Stimulated activated CD8-positive, alpha-beta memory T cell treated with anti-CD3 and anti-CD28 coated beads, Interleukin-15, amount 100 ng/mL, for 4 hours (primary cell): Measurements from ENCODE around the gene FYCO1.
A peak's percentile ranks its signal among the peaks of the same experiment; 100 is the strongest.
"Not testable (repeated sequence)": the region's sequence is repeated elsewhere in the genome, so short reads cannot be mapped to it uniquely, and the experiment has no call there.

Experiments
- DNase-seq, 2 donors: peaks; one replicate each; pipeline ENCODE4 v3.0.0-alpha.2; 2020; ENCODE audit warnings: low read depth in 2 of 2

The FYCO1 gene

GRCh38 chr3:45995236-45996192 is at the start of gene FYCO1:
TSS of gene FYCO1 (minus strand) at chr3:45995824. CDS start at chr3:45984910, 10,914 bp downstream.
- DNase-seq: peak; percentile 79 to 83

GRCh38 chr3:46038916-46039315 is 43.3 kb upstream of the FYCO1 start:
- no peak for DNase-seq

- DNase-seq: not testable (repeated sequence)
Observed at GRCh38 chr3:46038071-46038470, 42.4 kb upstream of the FYCO1 start.

GRCh38 chr3:46036191-46036590 is 40.6 kb upstream of the FYCO1 start:
- no peak for DNase-seq

GRCh38 chr3:46031747-46032146 is 36.1 kb upstream of the FYCO1 start:
- no peak for DNase-seq

DNA sequence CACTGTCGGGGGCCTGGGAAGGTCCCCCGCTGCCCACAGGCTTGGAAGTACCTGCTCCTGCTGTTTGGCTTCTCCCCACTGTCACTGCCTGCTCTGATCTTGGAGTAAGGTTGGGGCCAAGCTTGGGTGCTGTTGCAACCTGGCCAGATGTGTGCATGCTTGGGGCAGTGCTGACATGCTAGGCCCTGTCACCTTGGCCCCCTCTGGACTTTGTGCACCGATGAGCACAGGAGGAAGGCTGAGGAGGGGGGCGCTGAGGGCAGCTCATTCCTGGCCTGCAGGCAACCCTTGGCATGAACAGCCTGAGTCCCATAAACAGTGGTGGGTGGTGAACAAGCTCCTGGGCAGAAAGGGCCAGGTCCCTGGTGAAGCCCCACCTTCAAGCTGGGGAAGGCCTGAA is 35.6 kb upstream of the FYCO1 start:
- no peak for DNase-seq

DNA sequence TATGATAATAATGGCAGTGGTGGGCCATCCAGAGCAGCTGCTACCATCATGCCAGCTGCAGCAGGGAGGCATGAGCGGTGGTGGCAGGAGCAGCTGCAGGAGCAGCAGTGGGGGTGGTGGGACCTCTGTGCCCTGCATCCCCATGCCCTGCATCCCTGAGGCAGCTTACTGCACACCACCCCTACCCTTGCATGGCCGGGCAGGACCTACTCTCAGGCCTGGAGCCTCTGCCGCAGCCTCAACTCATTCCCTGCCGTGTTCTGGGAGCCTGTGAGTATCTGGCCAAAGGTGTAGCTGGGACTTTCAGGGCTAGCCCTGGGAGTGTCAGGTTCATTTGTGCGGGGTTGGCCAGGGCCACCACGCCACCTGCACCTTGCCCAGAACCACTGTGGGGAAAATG is 35.0 kb upstream of the FYCO1 start:
- no peak for DNase-seq

GRCh38 chr3:46029953-46030543 is 34.4 kb upstream of the FYCO1 start:
- no peak for DNase-seq

- DNase-seq: no peak
Observed at GRCh38 chr3:46027736-46028397, 32.2 kb upstream of the FYCO1 start.

DNA sequence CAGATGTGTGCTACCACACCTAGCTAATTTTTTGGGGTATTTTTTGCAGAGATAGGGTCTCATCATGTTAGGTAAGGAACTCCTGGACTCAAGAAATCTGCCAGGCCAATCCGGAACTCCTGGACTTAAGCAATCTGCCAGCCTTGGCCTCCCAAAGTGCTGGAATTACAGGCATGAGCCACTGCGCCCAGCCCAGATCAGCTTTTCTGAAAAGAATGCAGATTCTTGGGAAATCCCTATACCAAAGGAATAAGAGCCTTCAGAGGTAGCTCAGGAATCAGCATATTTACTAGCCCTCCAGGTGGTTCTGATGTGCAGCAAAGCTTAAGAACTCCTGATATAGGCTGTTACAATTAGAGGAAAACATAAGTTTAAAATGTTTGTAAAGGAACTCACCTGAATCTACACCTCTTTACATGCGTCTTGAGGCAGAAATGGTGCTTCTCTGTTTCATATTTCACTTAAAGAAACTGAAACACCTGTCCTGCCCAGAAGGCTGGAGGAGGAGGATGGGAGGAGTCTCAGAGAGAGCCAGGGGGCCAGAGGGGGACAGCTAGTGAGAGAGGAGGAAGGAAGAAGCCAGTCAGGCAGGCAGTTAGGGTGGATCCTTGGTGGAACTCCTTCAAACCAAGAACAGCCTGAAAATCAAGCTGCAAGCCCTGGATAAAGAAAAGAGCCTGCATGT is 31.5 kb upstream of the FYCO1 start, which contains the start of gene XCR1:
Gene XCR1, minus strand, starts transcription at position 463 of the 685 bp plus-strand sequence. CDS start 5,536 bp downstream, outside the sequence.
- no peak for DNase-seq

- no peak for DNase-seq
Observed at GRCh38 chr3:46025139-46025538, 29.5 kb upstream of the FYCO1 start.

GRCh38 chr3:46024131-46024530 is 28.5 kb upstream of the FYCO1 start:
- no peak for DNase-seq

DNA sequence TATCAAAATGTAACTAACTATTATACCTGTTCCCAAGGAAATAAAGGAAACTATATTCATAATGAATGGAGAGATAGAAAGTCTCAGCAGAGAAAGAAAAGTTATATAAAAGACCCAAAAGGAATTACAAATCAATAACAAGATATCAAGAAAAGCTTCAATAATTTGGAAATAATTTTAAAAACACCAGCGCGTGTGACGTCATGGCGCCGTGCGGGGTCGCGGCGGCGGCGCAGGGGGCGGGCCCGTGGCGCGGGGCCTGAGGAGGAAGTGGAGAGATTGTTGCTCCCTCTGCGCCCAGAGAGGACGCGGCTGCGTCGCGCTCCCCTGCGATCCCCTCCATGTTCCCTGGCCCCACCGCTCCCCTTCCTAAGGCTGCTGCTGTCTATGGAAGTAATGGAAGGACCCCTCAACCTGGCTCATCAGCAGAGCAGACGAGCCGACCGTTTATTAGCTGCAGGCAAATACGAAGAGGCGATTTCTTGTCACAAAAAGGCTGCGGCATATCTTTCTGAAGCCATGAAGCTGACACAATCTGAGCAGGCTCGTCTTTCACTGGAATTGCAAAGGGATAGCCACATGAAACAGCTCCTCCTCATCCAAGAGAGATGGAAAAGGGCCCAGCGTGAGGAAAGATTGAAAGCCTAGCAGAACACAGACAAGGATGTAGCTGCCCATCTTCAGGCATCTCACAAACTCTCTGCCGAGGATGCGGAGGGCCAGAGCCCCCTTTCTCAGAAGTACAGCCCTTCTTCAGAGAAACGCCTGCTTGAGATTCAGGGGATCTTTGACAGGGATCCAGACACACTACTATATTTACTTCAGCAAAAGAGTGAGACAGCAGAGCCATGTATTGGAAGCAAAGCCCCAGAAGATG is 27.5 kb upstream of the FYCO1 start:
- no peak for DNase-seq

DNA sequence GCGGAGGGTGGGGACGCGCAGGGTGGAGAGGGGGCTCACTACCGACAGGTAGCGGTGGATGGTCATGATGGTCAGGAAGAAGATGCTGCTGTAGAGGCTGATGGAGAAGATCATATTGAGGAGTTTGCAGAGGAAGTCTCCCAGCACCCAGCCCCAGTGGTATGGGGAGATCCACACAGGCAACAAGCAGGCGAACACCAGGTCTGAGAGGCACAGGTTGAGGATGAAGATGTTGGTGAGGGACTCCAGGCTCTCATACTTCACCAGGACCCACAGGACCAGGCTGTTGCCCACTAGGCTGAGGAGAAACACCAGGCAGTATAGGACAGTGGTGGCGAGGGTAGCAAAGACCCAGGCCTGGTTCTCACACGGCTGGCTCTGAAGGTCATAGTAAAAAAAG is 25.9 kb upstream of the FYCO1 start:
- DNase-seq: no peak

GRCh38 chr3:46020766-46021510 is 25.3 kb upstream of the FYCO1 start:
- no peak for DNase-seq

- DNase-seq: no peak
Observed at GRCh38 chr3:46019707-46020106, 24.1 kb upstream of the FYCO1 start.

DNA sequence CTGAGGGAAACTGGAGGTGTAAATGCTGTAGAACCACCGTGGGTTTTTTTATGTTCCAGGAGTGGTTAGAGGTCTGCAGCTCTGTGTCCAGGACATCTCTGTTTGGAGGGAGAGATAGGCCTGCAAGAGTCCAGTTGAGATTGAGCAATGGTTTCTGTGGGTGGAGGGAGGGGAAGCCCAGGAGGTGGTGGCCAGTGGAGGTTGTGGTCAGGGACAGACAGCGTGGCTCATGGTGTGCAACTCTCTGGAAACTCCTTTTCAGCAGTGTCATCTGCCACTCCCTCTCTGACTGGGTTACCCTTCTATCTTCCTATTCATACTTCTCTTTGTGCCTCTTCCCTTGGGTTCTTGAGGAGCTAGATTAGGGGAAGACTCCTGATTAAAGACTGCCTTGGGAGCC is 22.1 kb upstream of the FYCO1 start:
- no peak for DNase-seq

DNA sequence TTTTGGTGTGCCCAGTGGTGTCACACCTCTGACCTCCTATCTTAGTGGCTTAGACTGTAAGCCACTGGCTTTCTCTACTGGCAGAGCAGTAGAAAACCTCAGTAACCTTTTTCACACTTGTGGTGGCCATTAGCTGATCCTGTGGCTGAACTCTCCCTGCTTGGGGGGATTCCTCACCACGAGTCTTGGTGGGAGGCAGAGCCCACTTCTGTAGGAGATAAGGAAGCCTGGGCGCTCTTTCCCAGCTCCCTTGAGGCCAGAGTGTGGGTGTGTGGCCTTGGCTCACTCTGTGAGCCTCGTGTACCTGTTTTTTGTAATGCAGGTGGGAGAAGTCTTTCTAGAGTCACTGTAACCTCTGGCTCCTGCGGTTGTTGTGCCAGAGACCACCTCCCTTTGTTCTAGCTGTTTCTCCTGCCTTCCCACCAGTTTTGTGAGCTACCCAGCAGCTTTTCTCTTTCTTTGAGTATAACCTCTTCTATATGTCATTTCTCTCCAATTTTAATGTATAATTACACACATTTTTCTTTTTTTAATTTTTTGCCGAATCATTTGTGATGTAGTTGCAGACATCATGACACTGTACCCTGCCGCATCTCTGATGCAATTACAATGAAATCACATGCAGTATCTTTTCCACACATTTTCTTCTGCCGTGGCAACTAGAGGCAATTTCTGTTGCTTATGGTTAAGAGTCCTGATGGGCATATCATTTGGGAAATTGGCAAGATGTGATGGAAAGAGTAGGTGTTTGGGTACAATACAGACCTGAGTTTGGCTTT is 17.9 kb upstream of the FYCO1 start:
- DNase-seq: no peak

- DNase-seq: no peak
Observed at GRCh38 chr3:46012246-46012645, 16.6 kb upstream of the FYCO1 start.
